22Rv1 (cell line): ENCODE results near the gene CASP10.
"Not testable (repeated sequence)": the region's sequence is repeated elsewhere in the genome, so short reads cannot be mapped to it uniquely, and the experiment has no call there.

Source experiments
- CTCF ChIP-seq: fragments of 450-650 bp; IDR thresholded peaks from 2 replicates; pipeline ENCODE4 v1.5.1; 2017; ENCODE audit warnings: mild to moderate bottlenecking
- ZFX ChIP-seq: fragments of 450-650 bp; IDR thresholded peaks from 2 replicates; pipeline ENCODE4 v1.6.1; 2017; ENCODE audit warnings: antibody characterized with exemption, borderline replicate concordance

GRCh38 chr2:201168496-201168895 is 14.4 kb upstream of the CASP10 start:
- TF ChIP-seq CTCF, ZFX: not testable (repeated sequence)
